ENCODE measurements around the gene AGAP5. TPM values are rescaled to one million over a fixed set of nuclear protein-coding genes. Genes with fewer than 3 reads are reported as not detected.

AGAP5 gene
- total and polyA plus RNA-seq, 9 of the 15 experiments (the other 6 are each of a cell fraction or from before 2014, with no cell fraction given) = 0.32 to 7.5 (median 5.3) TPM

DNA sequence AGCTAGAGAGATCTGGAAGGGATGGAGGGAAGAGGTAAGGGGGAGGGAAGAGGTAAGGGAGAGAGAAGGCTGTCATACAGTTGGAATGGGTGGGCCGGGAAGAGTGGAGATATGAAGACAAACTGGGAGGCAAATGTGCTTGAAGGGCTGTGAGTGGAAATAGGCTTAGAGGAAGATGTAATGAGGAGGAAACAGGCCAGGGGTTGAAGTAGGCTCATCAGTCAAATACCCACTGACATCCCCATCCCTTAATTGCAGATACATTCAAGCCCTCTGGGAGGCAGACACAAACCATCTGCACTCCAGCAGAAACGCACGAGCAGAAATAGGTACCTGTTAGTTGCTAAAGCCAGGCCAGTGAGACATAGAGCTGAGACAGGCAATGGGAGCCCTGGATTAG is 44.2 kb downstream of the AGAP5 start (continued):
- TF ChIP-seq, protein P1, sequence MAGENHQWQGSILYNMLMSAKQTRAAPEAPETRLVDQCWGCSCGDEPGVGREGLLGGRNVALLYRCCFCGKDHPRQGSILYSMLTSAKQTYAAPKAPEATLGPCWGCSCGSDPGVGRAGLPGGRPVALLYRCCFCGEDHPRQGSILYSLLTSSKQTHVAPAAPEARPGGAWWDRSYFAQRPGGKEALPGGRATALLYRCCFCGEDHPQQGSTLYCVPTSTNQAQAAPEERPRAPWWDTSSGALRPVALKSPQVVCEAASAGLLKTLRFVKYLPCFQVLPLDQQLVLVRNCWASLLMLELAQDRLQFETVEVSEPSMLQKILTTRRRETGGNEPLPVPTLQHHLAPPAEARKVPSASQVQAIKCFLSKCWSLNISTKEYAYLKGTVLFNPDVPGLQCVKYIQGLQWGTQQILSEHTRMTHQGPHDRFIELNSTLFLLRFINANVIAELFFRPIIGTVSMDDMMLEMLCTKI (IDR thresholded peaks at IDR 0.05; ENCODE audit: partially characterized antibody) = no peak
- peak; percentile 89 for TF ChIP-seq CTBP1 (IDR thresholded peaks at IDR 0.05; ENCODE audit: borderline replicate concordance)
- no peak for TF ChIP-seq SMARCA4 (IDR thresholded peaks at IDR 0.05)
- peak; percentile 53 for TF ChIP-seq ZEB2 (IDR thresholded peaks at IDR 0.05)

DNA sequence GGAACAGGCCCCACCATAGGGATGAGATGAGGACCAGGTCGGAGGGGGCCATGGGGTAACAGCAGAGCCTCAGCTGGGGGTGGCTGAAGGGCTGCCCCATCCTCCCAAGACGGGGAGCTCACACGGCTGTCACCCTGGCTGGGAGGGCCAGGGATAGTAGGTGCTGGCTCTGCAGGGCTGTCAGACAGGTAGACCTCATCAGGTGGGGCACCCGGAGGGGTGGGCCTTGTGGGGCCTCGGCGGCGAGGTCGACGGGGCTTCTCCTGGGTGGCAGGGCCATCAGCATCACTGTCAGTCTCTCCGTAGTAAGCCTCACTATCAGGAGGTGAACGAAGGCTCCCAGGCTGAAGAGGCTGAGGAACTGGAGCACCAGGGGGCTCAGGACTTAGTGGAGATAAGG is 44.7 kb downstream of the AGAP5 start:
- DNase-seq (ENCODE audit: extremely low read depth in 1 of 4, low spot score in 3 of 4) = peak in 1 of 4 experiments; percentile 25
- Histone ChIP-seq H3K9me3 (replicated peaks; ENCODE audit: control insufficient read depth, insufficient read depth, low read depth, low read length) (no peaks in the 10 kb centered on the region), H3K27me3 (ENCODE audit: control insufficient read depth in 2 of 2, insufficient read depth in 2 of 2, low read length in 2 of 2) (no peaks in the 10 kb centered on the region), H3K4me2 (ENCODE audit: insufficient read depth, low read length) (no peak overlapping the region), H3K9ac (ENCODE audit: insufficient read depth in 1 of 2, low read depth in 2 of 2, low read length in 2 of 2) (peak overlapping the region in 1 of 2 experiments; percentile 26; a peak in 1 of 4 replicates), H3K4me1 (replicated peaks in 1 of 2; ENCODE audit: control insufficient read depth in 2 of 2, insufficient read depth in 2 of 2, low read length in 2 of 2) (peaks cover 31 to 57% of the 10 kb centered on the region in 2 experiments), H3K9me1 (ENCODE audit: control insufficient read depth, insufficient read depth, low read length) (no peaks in the 10 kb centered on the region), H3K4me3 (no peak overlapping the region), H2AFZ (ENCODE audit: low read depth, low read length) (0 out of 2 replicates have a peak overlapping the region, but pooled peaks have one; percentile 6), H3K79me2 (ENCODE audit: control insufficient read depth, insufficient read depth, low read length) (no peaks in the 10 kb centered on the region), H3K27ac (ENCODE audit: extremely low read depth, low read depth, low read length) (no peak overlapping the region), H4K20me1 (replicated peaks; ENCODE audit: control insufficient read depth, insufficient read depth, low read length) (no peaks in the 10 kb centered on the region), H3K36me3 (ENCODE audit: control insufficient read depth, insufficient read depth, low read length) (no peaks in the 10 kb centered on the region)
- TF ChIP-seq TOE1 (IDR thresholded peaks at IDR 0.05; ENCODE audit: borderline replicate concordance) = no peak
- no peak for TF ChIP-seq TOE1 (CRISPR knock-in tag; IDR thresholded peaks at IDR 0.05; ENCODE audit: borderline replicate concordance, low read depth)
- no peak for TF ChIP-seq PTBP1 (IDR thresholded peaks at IDR 0.05; ENCODE audit: low read depth, low read length)
- POLR2A ChIA-PET = interaction anchor here (0.6 to 1.1 kb wide), 5 partner anchors 24 to 421 kb away, joined by 3 to 4 read pairs (median 3); no protein-coding TSS in a partner anchor
- peak; percentile 30 for ATAC-seq
- CTCF ChIA-PET (ENCODE audit: low intra/inter-chr PET ratio) = interaction anchor here (0.5 to 0.7 kb wide), 2 partner anchors 226 to 616 kb away, joined by 3 to 4 read pairs; no protein-coding TSS in a partner anchor
- in situ Hi-C loops (cut with MboI) = loop anchor here (10.0 kb wide), 1 partner anchor 122 kb away; a partner anchor contains a TSS
- no peak for FAIRE-seq
- no TSS peak for BruUV-seq (replicated peaks)
- 49% methylated on average over 10 of the region's 11 CpGs for WGBS (ENCODE audit: insufficient coverage, low coverage, missing lambda C conversion rate)
- intact Hi-C loops (cut with micrococcal nuclease) = loop anchor here (1.0 to 5.0 kb wide), 3 partner anchors 89 to 226 kb away; partner anchors contain the start of gene SEC24C
